ENCODE data around the gene KLF9.

- TF ChIP-seq, protein P1, sequence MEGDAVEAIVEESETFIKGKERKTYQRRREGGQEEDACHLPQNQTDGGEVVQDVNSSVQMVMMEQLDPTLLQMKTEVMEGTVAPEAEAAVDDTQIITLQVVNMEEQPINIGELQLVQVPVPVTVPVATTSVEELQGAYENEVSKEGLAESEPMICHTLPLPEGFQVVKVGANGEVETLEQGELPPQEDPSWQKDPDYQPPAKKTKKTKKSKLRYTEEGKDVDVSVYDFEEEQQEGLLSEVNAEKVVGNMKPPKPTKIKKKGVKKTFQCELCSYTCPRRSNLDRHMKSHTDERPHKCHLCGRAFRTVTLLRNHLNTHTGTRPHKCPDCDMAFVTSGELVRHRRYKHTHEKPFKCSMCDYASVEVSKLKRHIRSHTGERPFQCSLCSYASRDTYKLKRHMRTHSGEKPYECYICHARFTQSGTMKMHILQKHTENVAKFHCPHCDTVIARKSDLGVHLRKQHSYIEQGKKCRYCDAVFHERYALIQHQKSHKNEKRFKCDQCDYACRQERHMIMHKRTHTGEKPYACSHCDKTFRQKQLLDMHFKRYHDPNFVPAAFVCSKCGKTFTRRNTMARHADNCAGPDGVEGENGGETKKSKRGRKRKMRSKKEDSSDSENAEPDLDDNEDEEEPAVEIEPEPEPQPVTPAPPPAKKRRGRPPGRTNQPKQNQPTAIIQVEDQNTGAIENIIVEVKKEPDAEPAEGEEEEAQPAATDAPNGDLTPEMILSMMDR (conservative IDR thresholded peaks at IDR 0.05) = no peak
- TF ChIP-seq EZH2 (IDR thresholded peaks at IDR 0.05; ENCODE audit: low read depth) = no peak
These were observed 18.8 kb downstream of the KLF9 start for GRCh38 chr9:70395652-70396051.
